ENCODE results near the gene SUMO2. TPM values are rescaled to one million over a fixed set of nuclear protein-coding genes. Genes with fewer than 3 reads are reported as not detected.
A peak's percentile ranks its signal among the peaks of the same experiment; 100 is the strongest.

The SUMO2 gene
- total RNA-seq, 1 experiment from 2014 or later = 859 TPM

DNA sequence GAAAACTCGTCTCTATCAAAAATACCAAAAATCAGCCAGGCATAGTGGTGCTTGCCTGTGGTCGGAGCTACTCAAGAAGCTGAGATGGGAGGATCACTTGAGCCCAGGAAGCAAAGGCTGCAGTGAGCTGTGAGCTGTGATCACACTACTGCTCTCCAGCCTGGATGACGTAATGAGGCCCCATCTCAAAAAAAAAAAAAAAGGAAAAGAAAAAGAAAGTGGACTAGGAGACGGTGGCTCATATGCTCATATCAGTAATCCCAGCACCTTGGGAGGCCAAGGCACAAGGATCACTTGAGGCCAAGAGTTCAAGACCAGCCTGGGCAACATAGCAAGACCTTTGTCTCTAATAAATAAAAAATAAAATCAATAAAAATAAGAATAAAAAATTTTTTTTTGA lies 8.8 kb upstream of the SUMO2 start (continued):
- TF ChIP-seq YY1 (IDR thresholded peaks at IDR 0.05; ENCODE audit: extremely low read depth, insufficient replicate concordance, low read depth, low read length) (no peak), CEBPB (IDR thresholded peaks at IDR 0.05; ENCODE audit: low read depth) (no peak), EGR1 (IDR thresholded peaks at IDR 0.05; ENCODE audit: low read depth) (no peak), ZFX (IDR thresholded peaks at IDR 0.05) (no peak), ZNF274 (IDR thresholded peaks at IDR 0.05; ENCODE audit: low read depth, low read length) (no peak), ELF1 (IDR thresholded peaks at IDR 0.05; ENCODE audit: borderline replicate concordance, low read depth) (no peak), SIN3A (IDR thresholded peaks at IDR 0.05; ENCODE audit: low read depth) (no peak), POLR2AphosphoS5 (IDR thresholded peaks at IDR 0.05; ENCODE audit: low read depth, low read length) (no peak), POLR2A (IDR thresholded peaks at IDR 0.05; ENCODE audit: borderline replicate concordance, extremely low read depth, insufficient read depth, insufficient read length) (no peak), SRF (IDR thresholded peaks at IDR 0.05; ENCODE audit: low read depth) (no peak), SP1 (IDR thresholded peaks at IDR 0.05; ENCODE audit: low read depth) (no peak), EZH2 (IDR thresholded peaks at IDR 0.05) (no peak), JUND (IDR thresholded peaks at IDR 0.05) (no peak)
- TF ChIP-seq, protein P1, sequence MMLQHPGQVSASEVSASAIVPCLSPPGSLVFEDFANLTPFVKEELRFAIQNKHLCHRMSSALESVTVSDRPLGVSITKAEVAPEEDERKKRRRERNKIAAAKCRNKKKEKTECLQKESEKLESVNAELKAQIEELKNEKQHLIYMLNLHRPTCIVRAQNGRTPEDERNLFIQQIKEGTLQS (IDR thresholded peaks at IDR 0.05) = no peak

GRCh38 chr17:75188614-75189013 lies 5.9 kb upstream of the SUMO2 start:
- ChIA-PET CTCF (interaction anchor here (1.7 to 6.2 kb wide), 3 partner anchors 12 to 75 kb away, joined by 4 to 45 read pairs (median 9); no protein-coding TSS in a partner anchor), POLR2A (interaction anchor here (1.1 to 3.7 kb wide), 3 partner anchors 11 to 64 kb away, joined by 4 to 26 read pairs (median 4); no protein-coding TSS in a partner anchor), RAD21 (ENCODE audit: low non-redundant PET in 1 of 2, low total read pairs in 2 of 2, uncharacterized antibody in 2 of 2, unreplicated experiment in 2 of 2) (no interaction called here)
- Histone ChIP-seq H3K79me2 (ENCODE audit: insufficient read depth, low read length) (no peaks in the 10 kb centered on the region), H3K27me3 (ENCODE audit: insufficient read depth, low read length) (no peaks in the 10 kb centered on the region), H3K36me3 (ENCODE audit: control insufficient read depth in 1 of 2, insufficient read depth in 2 of 2, low read length in 2 of 2) (no peaks in the 10 kb centered on the region), H3K9me3 (ENCODE audit: control insufficient read depth in 1 of 2, insufficient read depth in 1 of 2, low read depth in 1 of 2, low read length in 2 of 2) (no peaks in the 10 kb centered on the region), H3K9ac (ENCODE audit: low read length) (no peak overlapping the region), H4K20me1 (ENCODE audit: insufficient read depth) (no peaks in the 10 kb centered on the region), H3K4me2 (ENCODE audit: low read length) (peak overlapping the region; percentile 40; the same call in 1 of the 2 replicates), H2AFZ (ENCODE audit: low read depth, low read length, poor library complexity, severe bottlenecking) (no peak overlapping the region), H3K9me2 (ENCODE audit: insufficient read depth) (no peaks in the 10 kb centered on the region), H3K27ac (ENCODE audit: low read depth, low read length) (no peak overlapping the region), H3K4me1 (ENCODE audit: control insufficient read depth in 1 of 2, insufficient read depth in 2 of 2, low read length in 2 of 2) (peaks cover 11 to 20% of the 10 kb centered on the region in 2 experiments), H3K4me3 (replicated peaks in 1 of 2; ENCODE audit: low read depth in 1 of 2, low read length in 2 of 2) (no peak overlapping the region)
- intact Hi-C loops (cut with micrococcal nuclease) = no loop called here
- DNase-seq (ENCODE audit: low read depth, low spot score) (no peak), ATAC-seq (no peak)
- no TSS peak for BruUV-seq (replicated peaks)
- TF ChIP-seq ZNF274 (IDR thresholded peaks at IDR 0.05; ENCODE audit: low read depth, low read length) (no peak), YY1 (IDR thresholded peaks at IDR 0.05; ENCODE audit: extremely low read depth, insufficient replicate concordance, low read depth, low read length) (no peak), ZFX (IDR thresholded peaks at IDR 0.05) (no peak), MAX (IDR thresholded peaks at IDR 0.05) (no peak), EZH2phosphoT487 (IDR thresholded peaks at IDR 0.05; ENCODE audit: borderline replicate concordance) (no peak), SRF (IDR thresholded peaks at IDR 0.05; ENCODE audit: low read depth) (no peak), CEBPB (IDR thresholded peaks at IDR 0.05; ENCODE audit: low read depth) (no peak), FOSL1 (IDR thresholded peaks at IDR 0.05; ENCODE audit: low read depth) (no peak), SIN3A (IDR thresholded peaks at IDR 0.05; ENCODE audit: low read depth) (no peak), POLR2A (IDR thresholded peaks at IDR 0.05; ENCODE audit: borderline replicate concordance, extremely low read depth, insufficient read depth, insufficient read length) (no peak), CBX3 (IDR thresholded peaks at IDR 0.05; ENCODE audit: low read depth) (no peak), ELF1 (IDR thresholded peaks at IDR 0.05; ENCODE audit: borderline replicate concordance, low read depth) (no peak)
- TF ChIP-seq, protein P2, sequence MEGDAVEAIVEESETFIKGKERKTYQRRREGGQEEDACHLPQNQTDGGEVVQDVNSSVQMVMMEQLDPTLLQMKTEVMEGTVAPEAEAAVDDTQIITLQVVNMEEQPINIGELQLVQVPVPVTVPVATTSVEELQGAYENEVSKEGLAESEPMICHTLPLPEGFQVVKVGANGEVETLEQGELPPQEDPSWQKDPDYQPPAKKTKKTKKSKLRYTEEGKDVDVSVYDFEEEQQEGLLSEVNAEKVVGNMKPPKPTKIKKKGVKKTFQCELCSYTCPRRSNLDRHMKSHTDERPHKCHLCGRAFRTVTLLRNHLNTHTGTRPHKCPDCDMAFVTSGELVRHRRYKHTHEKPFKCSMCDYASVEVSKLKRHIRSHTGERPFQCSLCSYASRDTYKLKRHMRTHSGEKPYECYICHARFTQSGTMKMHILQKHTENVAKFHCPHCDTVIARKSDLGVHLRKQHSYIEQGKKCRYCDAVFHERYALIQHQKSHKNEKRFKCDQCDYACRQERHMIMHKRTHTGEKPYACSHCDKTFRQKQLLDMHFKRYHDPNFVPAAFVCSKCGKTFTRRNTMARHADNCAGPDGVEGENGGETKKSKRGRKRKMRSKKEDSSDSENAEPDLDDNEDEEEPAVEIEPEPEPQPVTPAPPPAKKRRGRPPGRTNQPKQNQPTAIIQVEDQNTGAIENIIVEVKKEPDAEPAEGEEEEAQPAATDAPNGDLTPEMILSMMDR (IDR thresholded peaks at IDR 0.05 in 2 of 3, conservative IDR thresholded peaks at IDR 0.05 in 1 of 3; ENCODE audit: borderline replicate concordance in 1 of 3, insufficient read depth in 1 of 3, low read depth in 2 of 3, low read length in 2 of 3) = no peak
- TF ChIP-seq, protein P1 (IDR thresholded peaks at IDR 0.05) = no peak

All from HCT116 (cell line).